ENCODE measurements around the gene OSGEP. TPM values are rescaled to one million over a fixed set of nuclear protein-coding genes. Genes with fewer than 3 reads are reported as not detected.

Gene OSGEP
- polyA plus RNA-seq, 1 donor from 2014 or later: 50.8 TPM

DNA sequence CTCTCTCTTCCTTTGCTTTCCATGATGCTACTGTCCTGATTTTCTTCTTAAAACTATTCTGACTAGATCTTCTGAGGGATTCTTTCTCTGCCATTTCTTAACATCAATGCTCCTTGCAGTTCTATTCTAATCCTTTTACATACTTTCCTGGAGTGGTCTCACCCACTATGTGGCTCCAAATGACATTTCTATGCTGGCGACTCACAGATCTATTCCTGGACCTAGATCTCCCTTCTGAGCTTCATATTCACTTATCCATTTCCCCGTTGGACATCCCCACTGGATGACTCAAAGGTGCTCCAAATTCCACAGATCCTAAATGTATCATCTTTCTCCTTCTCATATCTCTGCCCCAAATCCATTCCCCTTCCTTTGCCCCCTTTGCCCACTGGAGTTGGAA, 45.4 kb downstream of the OSGEP start:
- H3K4me1 Mint-ChIP-seq: peaks cover 25 to 46% (median 31%) of the 10 kb centered on the region in 3 donors
- H3K27me3 Mint-ChIP-seq: no peaks in the 10 kb centered on the region
- peak overlapping the region in 1 of 4 donors; percentile 30 for H3K4me3 Mint-ChIP-seq
- H3K36me3 Mint-ChIP-seq: peaks cover 4% of the 10 kb centered on the region
- no peaks in the 10 kb centered on the region for H3K9me3 Mint-ChIP-seq
- H3K27ac Mint-ChIP-seq: peak overlapping the region; percentile 5 to 25 (median 8)

- peak overlapping the region in 1 of 3 donors; percentile 59 for H3K27ac Mint-ChIP-seq
Observed at GRCh38 chr14:20403521-20403920, 51.1 kb downstream of the OSGEP start.

DNA sequence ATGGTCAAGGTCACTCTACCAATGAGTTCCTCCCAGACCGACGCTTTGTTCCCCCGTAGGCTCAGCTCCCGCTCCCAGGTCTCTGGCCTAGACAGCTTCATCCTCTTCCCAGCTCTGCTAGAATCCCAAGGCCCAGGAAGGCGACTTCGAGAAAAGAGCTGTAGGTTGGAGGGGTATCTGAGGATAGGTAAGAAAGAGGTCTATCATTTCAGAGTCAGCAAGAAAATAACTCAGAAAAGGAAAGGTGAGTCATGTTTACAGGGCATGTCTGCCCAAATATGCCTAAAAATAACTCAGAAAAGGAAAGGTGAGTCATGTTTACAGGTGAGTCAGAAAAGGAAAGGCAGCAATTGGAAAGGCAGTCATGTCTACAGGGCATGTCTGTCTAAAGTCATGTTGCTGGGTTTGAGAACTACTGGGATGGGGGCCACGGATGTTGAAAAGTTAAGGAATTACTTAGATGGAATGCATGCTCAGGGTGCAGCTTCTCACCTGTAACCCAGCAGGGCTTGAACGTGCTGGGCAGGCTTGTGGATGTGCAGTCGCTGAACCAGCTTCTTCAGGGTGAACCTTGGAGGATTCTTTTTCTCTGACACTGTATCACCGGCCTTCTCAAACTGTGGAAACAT, 53.5 kb downstream of the OSGEP start:
- no peaks in the 10 kb centered on the region for H3K9me3 Mint-ChIP-seq

More at GRCh38 chr14:20403521-20403920, 51.1 kb downstream of the OSGEP start:
- H3K9me3 Mint-ChIP-seq: no peaks in the 10 kb centered on the region
- no peaks in the 10 kb centered on the region for H3K36me3 Mint-ChIP-seq
- H3K4me3 Mint-ChIP-seq: no peak overlapping the region
- peaks cover 7 to 25% (median 12%) of the 10 kb centered on the region in 3 donors for H3K4me1 Mint-ChIP-seq
- no peaks in the 10 kb centered on the region for H3K27me3 Mint-ChIP-seq

GRCh38 chr14:20400589-20400964, 54.0 kb downstream of the OSGEP start:
- no peaks in the 10 kb centered on the region for H3K27me3 Mint-ChIP-seq
- peaks cover 0 to 8% (median 4%) of the 10 kb centered on the region in 3 donors for H3K4me1 Mint-ChIP-seq
- H3K4me3 Mint-ChIP-seq: peak overlapping the region in 1 of 4 donors; percentile 20
- no peak overlapping the region for H3K27ac Mint-ChIP-seq
- H3K36me3 Mint-ChIP-seq: peaks cover under 1% of the 10 kb centered on the region
- no peaks in the 10 kb centered on the region for H3K9me3 Mint-ChIP-seq

More for the DNA sequence above, 53.5 kb downstream of the OSGEP start:
- H3K27me3 Mint-ChIP-seq: no peaks in the 10 kb centered on the region
- H3K4me1 Mint-ChIP-seq: peaks cover 0 to 9% (median 4%) of the 10 kb centered on the region in 3 donors
- no peak overlapping the region for H3K4me3 Mint-ChIP-seq
- no peak overlapping the region for H3K27ac Mint-ChIP-seq
- no peaks in the 10 kb centered on the region for H3K36me3 Mint-ChIP-seq

- no peak overlapping the region for H3K27ac Mint-ChIP-seq
- peaks cover 0 to 6% (median 3%) of the 10 kb centered on the region in 3 donors for H3K4me1 Mint-ChIP-seq
- no peak overlapping the region for H3K4me3 Mint-ChIP-seq
- H3K9me3 Mint-ChIP-seq: no peaks in the 10 kb centered on the region
- H3K36me3 Mint-ChIP-seq: peaks cover 4% of the 10 kb centered on the region
- H3K27me3 Mint-ChIP-seq: no peaks in the 10 kb centered on the region
Observed at GRCh38 chr14:20397511-20397910, 57.1 kb downstream of the OSGEP start.

Other genes starting within 250 kb of the OSGEP start
- not detected for gene OR11H6, start 231.1 kb downstream of the OSGEP start, polyA plus RNA-seq
- not detected for gene OR11H7, start 225.8 kb downstream of the OSGEP start, polyA plus RNA-seq
- not detected for gene OR11H4, start 215.5 kb downstream of the OSGEP start, polyA plus RNA-seq
- 24.1 TPM for gene TTC5, start 148.9 kb downstream of the OSGEP start, polyA plus RNA-seq
- 17.6 TPM for gene CCNB1IP1, start 121.5 kb downstream of the OSGEP start, polyA plus RNA-seq
- gene PARP2, start 111.2 kb downstream of the OSGEP start, polyA plus RNA-seq: 10.1 TPM
- gene TEP1, start 41.3 kb downstream of the OSGEP start, polyA plus RNA-seq: 17.8 TPM
- gene KLHL33, start 18.6 kb downstream of the OSGEP start, polyA plus RNA-seq: 0.10 TPM
- 143 TPM for gene APEX1, start 414 bp upstream of the OSGEP start, polyA plus RNA-seq
- gene PIP4P1, start 6.6 kb upstream of the OSGEP start, polyA plus RNA-seq: 63.7 TPM
- gene PNP, start 14.6 kb upstream of the OSGEP start, polyA plus RNA-seq: 37.6 TPM
- 0.19 TPM for gene RNASE10, start 50.7 kb upstream of the OSGEP start, polyA plus RNA-seq
- gene RNASE9, start 106.2 kb upstream of the OSGEP start, polyA plus RNA-seq: not detected
- gene RNASE11, start 133.2 kb upstream of the OSGEP start, polyA plus RNA-seq: not detected
- gene RNASE12, start 136.6 kb upstream of the OSGEP start, polyA plus RNA-seq: not detected
- not detected for gene OR6S1, start 186.9 kb upstream of the OSGEP start, polyA plus RNA-seq
- 9.0 TPM for gene RNASE4, start 229.7 kb upstream of the OSGEP start, polyA plus RNA-seq
- gene ANG, start 234.0 kb upstream of the OSGEP start, polyA plus RNA-seq: 9.9 TPM

Data from IgD-negative memory B cell (primary cell).